Measurements from ENCODE around the gene DNAJC8.

DNAJC8 gene

DNA sequence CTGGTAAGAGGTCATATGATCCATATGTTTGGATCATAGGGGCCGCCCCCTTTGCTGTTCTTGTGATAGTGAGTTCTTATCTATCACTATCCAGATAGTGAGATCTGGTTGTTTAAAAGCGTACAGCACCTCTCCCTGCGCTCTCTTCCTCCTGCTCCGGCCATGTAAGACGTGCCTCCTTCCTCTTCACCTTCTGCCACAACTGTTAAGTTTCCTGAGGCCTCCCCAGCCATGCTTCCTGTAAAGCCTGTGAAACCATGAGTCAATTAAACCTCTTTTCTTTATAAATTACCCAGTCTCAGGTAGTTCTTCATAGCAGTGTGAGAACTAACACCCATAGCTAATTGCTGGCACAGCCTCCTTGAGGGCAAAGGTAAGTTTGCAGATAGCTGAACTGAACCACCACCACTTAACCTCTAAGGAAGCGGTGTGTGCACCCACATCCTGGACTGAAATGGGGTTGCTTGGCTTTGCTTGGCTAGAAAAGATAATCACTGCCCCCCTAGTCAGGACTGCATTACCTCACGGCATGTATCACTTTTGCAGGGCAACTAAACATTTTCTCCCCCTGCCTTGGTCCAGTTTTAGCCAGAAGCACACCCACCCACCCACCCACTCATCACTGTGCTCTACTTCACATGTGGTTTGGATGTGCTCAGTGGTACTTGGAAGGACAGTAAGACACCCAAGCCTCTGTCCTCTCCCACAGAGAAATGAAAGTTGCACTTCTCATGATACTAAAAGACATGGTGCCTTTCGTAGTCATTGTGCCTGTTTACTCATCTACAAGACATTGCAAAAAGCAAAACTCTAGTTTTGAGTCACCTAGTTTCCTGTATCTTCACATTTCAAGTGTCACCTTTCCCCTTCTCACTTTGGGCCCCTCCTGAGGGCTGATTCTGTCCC, 33.2 kb downstream of the DNAJC8 start:
- no peak for DNase-seq

DNA sequence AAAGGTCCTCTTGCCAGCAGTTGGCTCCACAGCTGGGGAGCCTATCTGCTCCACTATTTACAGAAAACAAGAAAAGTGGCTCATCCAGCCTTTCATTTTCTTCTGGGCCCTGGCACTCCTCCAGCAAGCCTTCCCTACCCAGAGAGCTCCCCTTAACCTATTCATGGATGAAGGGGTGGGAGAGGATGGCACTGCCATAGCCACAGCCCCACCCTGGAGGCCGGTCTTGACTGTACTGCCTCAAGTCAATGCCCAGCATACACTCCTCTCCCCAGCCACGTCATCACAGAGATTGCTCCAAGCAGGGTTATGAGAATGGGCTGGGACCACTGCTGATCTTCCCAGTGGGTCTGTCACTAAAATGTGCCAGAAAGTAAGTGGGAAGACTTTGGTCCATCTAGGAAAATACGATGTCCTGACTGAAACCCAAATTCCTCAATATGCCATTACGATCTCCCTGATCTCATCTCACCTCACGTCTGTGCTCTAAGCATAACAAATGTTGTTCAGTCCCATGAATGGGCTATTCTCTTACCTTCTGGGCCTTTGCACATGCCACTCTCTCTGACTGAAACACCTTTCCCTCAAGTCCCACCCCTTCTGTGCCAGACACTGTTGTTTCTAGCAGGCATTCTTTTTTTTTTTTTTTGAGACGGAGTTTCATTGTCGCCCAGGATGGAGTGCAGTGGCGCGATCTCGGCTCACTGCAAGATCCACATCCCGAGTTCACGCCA, 35.0 kb downstream of the DNAJC8 start:
- no peak for DNase-seq

DNA sequence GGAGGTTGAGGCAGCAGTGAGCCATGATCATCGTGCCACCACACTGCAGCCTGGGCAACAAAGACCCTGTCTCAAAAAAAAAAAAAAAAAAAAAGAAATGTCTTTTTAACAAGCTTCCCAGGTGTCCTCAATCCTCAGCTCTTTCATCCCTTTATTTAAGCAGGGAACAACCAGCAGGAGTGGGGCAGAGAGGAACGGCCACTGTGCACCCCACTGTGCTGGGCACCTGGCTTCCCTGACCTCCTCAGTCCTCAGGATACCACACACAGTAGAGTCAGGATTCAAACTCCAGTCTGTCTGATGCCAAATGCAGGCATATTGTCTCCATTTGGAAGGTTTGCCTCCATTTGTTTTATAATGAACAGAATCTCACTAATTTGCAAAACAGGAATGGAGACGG, 36.5 kb downstream of the DNAJC8 start:
- DNase-seq, result no peak

DNA sequence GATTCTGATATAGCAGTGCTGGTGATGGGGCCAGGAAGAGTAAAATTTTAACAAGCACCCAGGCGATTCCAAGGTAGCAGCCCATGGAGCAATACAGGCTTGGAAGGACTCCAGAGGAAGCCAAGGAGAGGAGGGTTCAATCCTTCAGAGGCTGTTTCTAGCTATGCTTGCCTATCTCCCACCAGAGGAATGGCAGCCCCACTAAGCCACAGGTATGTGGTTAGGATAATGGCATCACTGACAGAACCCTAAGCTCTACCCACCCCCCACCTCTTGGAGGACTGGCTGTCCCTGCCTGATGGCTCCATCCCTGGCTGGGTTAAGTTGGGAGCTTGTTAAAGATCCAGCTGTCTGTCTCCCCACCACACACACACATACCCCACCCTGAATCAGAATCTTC, 37.0 kb downstream of the DNAJC8 start:
- no peak for DNase-seq

DNA sequence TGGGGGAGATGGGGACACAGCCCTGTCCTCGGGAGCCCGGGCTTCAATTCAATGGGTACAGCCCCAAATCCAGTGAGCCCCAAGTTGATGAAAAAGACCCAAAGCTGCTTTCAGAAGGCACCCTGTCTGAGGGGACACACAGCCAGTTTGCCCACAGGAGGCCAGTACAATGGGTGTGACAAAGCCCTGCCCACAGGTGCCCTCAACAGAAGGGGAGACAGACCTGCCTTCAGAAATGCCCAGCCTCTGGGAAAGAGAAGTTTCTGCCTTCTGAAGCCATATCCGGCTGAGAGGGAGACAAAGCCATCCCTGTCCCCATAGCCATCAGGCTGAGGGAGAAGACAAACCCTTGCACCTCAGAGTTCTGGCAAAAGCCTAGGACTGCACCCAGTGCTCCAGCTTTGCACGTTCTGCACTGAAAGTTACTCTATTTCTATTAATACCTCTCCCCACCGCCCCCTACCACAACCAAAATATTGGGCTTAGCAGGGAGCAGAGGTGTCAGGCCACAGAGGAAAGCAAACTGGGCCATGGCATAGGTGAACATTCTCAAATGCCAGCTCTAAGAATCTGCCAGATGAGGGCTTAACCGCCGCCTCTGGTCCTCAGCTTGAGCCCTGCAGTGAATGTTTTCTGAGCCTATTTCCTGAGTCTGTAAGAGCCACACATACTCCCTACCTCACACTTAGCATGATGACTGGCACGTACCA, 38.3 kb downstream of the DNAJC8 start:
- no peak for DNase-seq

DNA sequence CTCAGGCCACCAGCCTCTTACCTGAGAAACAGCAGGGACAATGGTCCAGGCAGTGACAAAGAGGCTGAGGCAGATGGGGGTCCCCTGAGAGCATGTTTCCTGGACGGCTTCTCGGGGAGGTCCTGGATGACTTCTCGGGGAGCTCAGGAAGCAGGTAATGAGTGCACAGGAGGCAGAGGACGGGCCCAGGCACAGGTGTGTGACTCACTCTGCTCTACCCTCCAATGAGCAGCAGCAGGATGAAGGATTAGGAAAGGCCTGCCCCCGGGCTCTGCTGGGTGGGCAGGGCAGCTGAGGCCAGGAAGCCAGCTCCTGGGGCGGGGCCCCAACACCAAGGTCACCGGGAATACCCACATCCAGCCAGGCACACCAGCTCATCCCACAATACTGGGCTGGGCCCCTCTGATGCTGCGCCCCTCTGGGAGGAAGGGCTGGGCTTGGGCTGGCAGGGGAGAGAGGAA, 39.1 kb downstream of the DNAJC8 start:
- DNase-seq, result no peak

DNA sequence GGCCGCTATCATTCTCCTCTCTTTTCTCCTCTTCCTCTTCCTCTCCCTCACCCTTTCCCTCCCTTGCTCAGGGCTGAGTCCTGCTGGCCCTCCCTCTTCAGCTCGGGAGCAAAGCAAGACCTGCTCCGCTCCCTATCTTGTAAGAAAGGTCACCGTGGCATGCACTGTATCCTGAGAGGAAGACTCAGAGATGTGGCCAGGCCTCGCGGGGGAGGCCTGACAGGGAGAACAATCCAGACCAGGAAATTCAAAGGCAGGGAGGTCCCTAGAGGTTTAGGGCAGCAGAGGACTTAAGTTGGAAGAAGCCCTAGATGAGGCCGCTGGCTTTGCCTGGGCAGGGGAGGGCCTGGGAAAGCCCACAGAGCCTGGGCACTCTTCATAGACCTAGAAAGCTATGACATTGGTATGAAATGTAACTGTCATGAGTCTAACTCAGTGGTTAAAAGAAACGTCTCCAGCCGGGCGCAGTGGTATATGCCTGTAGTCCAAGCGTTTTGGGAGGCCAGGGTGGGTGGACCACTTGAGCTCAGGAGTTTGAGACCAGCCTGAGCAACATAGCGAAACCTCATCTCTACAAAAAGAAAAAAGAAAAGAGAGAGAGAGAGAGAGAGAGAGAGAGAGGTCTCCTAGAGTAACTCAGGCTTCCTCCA, 41.7 kb downstream of the DNAJC8 start:
- no peak for DNase-seq

DNA sequence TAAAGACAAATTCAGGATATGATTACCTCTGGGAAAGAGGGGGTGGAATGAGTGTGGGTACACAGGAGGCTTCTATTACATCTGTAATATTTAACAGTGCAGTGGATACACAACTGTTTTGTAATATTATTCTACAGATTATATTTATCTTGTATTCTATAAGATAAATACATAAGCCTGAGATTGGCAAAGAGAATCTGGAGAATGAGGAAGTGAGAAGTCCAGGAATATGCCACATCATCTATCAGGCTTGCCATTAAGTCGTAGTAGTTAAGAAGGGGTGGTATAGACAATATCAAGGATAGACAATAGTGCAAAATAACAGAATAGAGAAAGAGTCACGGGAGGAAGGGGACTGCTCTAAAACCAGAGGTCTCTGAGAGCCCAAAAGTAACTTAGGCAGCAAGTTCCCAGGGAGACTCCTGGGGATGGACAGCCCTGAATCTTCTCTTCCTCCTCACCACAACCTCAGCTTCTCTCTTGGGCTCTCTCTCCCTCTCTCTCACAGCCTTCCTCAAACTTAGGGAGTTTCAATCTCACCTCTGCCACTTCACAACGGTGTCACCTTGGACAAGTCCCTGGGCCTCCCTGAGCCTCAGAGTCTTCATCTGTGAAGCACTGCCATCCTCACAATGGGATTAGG, 42.4 kb downstream of the DNAJC8 start:
- DNase-seq, result no peak

DNA sequence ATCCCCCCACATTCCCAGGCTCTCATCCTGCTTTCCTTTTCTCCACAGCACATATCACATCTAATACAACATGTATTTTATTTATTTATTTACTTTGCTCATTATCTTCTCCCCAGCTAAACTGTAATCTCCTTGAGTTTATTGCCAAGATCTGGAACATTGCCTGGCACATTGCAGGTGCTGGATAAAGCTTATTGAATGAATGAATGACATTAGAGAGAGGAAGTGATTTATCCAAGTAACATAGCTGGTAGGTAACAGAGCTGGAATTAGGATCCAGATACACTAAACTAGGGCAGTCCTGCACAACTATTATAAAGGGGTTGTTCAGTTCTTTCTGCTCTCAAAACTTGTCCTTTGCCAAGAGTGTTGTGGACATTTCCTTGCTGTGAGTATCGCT, 47.8 kb downstream of the DNAJC8 start:
- no peak for DNase-seq

DNA sequence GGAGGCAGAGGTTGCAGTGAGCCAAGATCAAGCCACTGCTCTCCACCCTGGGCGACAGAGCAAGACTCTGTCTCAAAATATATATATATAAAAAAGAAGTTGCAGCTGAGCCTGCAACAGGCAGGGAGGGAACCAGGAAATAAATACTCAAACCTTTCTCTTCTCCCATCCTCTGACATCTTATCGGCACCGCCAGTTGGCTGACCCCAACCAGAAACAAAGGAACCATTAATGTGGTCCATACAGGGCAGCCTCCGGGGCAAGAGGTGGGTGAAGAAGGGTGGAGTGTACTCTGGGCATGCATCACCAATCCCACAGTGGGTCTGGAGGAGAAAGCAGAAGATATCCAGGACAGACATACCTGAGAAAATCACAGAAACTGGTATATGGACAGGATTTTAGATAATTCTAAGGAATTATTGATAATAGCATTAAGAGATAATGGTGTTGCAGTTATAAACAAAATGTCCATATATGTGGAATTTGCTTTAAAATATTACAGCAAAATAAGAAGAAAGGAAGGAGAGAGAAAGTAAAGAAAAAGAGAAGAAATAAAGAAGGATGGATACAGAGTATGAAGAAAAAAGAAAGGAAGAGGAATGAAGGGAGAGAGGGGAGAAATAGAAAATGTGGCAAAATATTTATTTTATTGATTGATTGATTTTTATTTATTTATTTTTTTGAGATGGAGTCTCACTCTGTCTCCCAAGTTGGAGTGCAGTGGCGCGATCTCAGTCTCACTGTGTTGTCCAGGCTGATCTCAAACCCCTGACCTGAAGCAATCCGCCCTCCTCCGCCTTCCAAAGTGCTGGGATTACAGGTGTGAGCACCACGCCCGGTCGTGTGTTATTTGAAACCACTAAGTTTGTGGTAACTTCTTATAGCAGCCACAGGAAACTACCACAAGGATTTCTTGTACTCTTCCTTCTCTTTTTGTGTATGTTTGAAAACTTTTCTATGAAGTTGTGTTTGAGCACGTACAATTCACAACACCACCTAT, 52.2 kb downstream of the DNAJC8 start:
- DNase-seq, result no peak

DNA sequence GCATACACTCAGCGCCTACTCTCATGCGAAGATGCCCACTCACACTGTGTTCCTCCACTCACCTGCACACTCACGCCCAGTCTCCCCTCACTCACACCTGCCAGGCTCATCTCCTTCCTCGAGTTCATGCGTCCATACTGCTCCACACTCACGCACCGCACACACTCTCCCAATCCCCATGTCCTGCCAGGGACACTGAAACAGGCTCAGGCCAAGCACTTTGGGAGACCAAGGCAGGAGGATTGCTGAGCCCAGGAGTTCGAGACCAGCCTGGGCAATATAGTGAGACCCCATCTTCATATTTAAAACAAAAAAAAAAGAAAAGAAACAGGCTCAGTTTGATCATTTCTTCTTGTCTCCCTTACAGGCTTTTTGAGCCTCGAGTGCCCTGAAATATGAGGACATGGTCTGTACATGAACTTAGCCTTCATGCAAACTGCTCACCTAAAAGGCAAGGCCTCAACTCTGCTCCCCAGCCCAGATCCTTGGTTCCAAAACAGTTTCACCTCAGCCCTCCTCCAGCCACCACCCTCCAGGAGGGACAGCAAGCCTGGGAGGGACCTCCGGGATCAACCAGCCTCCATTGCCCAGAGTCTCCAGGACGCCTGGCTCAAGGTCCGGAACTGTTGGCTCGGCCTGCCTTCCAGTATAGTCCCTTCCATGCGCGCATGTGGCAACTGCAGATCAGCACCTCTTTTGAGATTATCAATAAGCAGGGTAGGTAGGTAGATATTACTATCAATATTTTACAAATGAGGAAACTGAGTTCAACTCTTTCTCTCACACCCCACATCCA, 53.9 kb downstream of the DNAJC8 start:
- DNase-seq, result no peak

DNA sequence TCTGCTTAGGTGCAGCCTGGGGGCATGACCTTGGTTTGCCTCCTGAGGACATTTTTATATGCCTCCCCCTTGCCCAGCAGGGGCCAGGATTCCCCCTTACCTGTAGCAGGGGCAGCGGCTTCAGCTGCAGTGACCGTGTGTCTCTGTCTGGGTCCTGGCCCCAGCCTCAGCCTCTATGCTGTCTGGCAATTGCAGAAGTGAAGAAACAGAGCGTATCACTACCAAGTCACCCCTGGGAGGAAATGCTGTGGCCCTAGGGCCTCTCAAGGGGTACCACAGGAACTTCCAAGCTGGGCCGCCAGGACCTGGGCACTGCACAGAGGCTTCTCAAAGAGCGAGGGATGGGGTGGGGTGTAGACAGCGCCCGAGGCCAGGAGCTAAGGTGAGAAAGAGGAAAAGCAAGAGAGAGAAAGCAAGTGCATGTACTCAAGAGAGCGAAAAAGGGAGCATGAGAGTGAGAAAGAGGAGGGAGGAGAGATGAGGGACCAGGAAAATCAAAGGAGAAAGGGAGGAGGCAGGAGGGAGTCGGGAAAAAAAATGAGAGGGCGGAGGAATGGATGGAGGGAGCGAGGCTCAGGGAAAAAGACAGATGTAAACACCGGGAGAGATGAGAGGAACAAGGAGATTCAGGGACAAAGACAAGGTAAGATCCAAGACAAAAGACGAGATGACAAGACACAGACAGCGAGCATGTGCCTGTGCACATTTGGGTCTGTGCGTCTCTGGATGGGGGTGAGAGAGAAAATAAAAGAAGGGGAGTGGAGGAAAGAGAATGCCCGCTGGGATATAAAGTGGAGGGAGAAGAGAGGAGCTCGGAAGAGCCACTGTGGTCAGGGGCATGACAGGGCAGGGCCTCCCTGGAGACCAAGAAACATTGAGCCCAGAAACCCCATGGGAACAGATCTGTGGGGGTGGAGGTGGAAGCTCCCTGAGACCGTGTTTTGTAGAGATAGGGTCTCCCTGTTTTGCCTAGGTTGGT, 56.0 kb downstream of the DNAJC8 start, which contains the start of gene PTAFR:
Gene PTAFR (minus strand): TSS at position 199 of the 979 bp plus-strand sequence. CDS start 25,669 bp downstream, outside the sequence.
- no peak for DNase-seq

DNA sequence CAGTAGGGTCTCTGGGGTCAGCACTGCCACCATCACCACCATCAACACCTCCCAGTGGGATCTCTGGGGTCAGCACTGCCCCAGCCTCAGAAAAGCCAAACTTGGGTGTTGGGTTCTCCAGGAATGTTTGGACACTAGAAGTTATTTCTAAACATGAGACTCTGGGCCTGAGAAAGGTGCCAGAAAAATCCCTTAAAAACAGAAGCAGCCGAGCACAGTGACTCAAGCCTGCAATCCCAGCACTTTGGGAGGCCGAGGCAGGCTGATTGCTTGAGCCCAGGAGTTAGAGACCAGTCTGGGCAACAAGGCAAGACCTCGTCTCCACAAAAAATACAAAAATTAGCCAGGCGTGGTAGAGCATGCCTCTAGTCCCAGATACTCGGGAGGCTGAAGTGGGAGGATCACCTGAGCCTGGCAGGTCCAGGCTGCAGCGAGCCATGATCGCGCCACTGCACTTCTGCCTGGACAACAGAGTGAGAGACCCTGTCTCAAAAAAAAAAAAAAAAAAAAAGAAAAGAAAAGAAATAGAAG, 56.8 kb downstream of the DNAJC8 start:
- DNase-seq, result no peak

DNA sequence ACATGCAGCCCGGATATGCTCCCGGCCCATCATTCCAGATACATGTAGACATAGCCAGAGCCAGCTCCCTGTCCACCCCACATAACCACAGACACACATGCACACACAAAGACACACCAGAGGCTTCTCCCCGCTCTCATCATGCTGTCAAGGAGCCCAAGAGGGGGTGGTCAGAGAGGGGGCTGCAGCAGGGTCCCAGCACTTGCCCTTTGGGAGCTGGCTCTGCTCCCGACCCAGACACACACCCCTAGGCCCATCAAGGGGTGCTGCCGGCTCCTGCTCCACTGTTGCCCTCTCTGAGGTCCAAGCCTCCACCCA, 58.9 kb downstream of the DNAJC8 start:
- no peak for DNase-seq

DNA sequence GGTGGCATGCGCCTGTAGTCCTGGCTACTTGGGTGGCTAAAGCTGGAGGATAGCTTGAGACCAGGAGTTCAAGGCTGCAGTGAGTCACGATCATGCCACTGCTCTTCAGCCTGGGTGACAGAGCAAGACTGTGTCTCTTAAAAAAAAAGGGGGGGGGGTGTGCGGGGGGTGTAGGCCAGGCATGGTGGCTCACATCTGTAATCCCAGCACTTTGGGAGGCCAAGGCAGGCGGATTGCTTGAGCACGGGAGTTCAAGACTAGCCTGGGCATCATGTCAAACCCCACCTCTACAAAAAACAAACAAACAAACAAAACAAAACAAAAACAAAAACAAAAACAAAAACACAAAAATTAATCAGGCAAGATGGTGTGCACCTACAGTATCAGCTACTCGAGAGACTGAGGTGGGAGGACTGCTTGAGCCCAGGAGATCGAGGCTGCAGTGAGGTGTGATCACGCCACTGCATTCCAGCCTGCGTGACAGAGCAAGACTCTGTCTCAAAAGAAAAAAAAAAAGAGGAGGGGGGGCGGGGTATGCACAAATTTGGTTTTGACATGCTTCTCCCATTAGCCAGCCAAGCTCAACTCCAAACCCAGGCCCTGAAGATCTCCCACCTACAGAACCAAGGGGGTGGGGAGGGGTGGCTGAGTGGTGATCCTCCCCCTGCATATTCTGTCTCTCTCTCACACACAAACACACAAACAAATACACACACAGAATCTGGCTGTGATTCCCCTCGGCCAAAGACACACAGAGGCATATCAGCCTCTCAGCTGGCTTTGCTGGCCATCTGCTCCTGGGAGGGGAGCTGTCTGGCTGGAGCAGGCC, 59.5 kb downstream of the DNAJC8 start:
- peak; percentile 45 for DNase-seq

DNA sequence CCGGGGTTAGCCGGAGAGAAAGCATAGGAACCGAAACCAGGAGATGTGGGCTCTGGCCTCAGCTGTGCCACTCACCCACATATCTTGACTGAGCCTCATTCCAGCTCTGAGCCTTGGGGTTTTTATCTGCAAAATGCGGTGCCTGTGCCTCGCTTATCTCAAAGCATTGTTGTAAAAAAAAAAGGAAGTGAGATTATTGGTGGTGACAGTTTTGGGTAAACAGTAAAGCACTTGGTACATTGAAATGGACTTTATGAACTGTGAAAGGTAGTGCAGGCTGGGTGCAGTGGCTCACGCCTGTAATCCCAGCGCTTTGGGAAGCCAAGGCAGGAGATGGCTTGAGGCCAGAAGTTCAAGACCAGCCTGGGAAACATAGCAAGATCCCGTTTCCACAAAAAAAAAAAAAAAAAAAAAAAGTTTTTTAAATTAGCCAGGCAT, 60.1 kb downstream of the DNAJC8 start:
- DNase-seq, result no peak

DNA sequence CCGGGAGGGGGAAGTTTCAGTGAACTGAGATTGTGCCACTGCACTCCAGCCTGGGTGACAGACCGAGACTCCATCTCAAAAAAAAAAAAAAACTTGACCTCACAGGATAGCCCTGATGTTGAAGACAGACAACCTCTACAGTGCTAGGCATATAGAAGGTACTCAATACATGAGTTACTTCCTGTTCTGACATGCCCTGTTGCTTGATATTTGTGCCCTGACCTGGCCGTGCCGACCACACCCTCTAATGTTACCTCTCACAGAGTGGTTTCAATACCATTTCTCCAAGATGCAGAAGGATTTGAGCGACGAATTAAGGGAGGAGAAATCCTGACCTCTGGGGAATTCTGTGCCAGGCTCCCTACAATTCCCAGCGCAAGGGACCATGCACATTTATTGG, 61.6 kb downstream of the DNAJC8 start:
- DNase-seq, result no peak
